Activated CD8-positive, alpha-beta memory T cell treated with anti-CD3 and anti-CD28 coated beads, Interleukin-2, amount 50 U/mL, for 48 hours (primary cell): ENCODE data around the gene ANGPTL1.
"Not testable (repeated sequence)": the region's sequence is repeated elsewhere in the genome, so short reads cannot be mapped to it uniquely, and the experiment has no call there.

ENCODE experiments used
- DNase-seq: peaks from one replicate; pipeline ENCODE4 v3.0.0-alpha.2; 2020

Gene ANGPTL1

GRCh38 chr1:178864326-178864725 is 6.6 kb downstream of the ANGPTL1 start:
- DNase-seq: no peak

GRCh38 chr1:178862864-178863263 is 8.0 kb downstream of the ANGPTL1 start:
- no peak for DNase-seq

GRCh38 chr1:178862416-178862815 is 8.5 kb downstream of the ANGPTL1 start:
- DNase-seq: no peak

- DNase-seq: no peak
Measured at GRCh38 chr1:178857126-178857525, 13.8 kb downstream of the ANGPTL1 start.

DNA sequence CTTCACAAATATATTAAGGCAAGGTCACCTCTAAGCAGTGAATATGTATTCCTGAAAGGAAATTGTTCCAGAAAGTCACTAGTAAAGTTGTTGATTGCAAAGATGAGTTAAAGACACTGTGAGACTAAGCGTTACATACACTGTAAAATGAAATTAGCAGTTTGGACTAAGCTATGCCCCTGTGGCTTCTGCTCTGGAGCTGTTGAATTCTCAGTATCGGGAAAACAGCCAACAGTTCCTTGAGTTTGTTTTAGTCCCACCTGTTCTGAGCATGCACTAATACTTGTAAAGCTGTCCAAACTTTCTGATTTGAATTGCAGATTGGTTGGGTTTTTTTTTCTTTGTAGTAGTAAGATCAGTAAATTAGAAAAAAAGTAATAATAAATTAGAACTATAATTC is 21.0 kb downstream of the ANGPTL1 start:
- DNase-seq: no peak

GRCh38 chr1:178847919-178848318 is 23.0 kb downstream of the ANGPTL1 start:
- not testable (repeated sequence) for DNase-seq

GRCh38 chr1:178847396-178847849 is 23.5 kb downstream of the ANGPTL1 start:
- no peak for DNase-seq

DNA sequence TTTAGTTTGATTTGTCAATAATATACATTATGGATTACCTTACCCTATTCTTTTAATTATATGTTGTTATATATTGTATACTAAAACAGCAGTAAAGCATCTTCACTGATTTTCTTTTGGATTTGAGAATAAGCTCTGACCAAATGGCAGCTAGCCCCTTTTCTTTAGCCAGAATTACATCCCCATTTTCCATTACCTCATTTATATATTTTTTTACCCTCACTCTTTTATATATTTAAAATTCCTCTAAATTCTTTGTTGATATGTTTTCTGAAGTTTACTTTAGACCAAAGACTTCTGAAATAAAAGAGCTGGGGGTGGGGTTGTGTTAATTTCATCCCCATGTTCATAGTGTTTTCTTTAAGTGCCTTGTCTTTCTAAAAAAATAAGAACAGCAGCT is 24.6 kb downstream of the ANGPTL1 start:
- DNase-seq: no peak

DNA sequence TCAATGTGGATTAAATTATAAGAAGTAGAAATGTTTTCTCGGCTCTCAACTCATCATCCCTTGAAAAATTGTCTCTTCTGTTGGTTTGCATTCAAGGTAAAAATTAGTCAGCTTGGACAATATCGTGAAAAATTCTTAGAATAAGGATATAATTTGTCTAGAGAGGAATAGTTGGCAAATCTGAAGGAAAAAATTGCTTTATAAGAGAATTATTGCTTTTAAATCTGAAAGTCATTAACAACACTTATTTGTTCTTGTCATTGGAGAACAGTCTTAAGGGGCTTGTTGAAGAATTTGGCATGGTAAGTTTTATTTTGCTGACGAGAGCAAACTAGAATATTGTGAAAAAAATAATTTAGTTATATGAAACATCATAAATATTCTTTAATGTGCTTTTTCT is 26.4 kb downstream of the ANGPTL1 start:
- DNase-seq: no peak

DNA sequence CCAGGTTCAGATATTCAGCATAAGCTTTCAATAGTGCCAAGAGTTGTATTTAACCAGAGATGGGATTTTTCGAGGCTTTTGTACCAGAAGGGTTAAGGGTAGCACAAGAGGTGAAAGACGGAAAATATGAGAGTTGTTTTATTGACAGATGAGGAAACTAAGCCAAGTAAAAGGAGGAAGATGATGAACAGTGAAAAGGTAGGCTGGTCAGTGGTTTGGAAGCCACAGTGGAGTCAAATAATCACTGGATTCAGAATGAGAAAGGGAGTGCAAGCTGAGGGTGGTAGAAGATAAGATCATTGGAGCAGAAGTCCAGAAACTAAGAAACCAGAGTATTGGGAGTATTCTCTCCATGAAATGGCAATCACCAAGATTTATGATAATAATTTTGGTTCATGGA is 45.7 kb downstream of the ANGPTL1 start:
- no peak for DNase-seq

GRCh38 chr1:178821134-178821866 is 49.6 kb downstream of the ANGPTL1 start:
- no peak for DNase-seq

DNA sequence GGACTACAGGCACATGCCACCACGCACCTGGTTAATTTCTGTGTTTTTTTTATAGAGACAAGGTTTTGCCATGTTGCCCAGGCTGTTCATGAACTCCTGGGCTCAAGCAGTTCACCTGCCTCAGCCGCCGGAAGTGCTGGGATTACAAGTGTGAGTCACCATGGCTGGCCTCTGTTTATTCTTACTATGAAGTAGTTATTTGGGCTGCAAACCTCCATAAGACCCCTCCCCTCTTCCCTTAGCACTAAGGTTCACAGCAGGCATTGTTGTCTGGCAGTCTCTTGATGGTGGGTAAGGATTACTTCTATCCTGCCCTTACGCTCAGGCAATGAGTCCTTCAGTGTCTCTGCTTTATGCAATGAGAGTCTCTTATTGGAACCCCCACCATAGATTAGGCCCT is 51.8 kb downstream of the ANGPTL1 start:
- no peak for DNase-seq

DNA sequence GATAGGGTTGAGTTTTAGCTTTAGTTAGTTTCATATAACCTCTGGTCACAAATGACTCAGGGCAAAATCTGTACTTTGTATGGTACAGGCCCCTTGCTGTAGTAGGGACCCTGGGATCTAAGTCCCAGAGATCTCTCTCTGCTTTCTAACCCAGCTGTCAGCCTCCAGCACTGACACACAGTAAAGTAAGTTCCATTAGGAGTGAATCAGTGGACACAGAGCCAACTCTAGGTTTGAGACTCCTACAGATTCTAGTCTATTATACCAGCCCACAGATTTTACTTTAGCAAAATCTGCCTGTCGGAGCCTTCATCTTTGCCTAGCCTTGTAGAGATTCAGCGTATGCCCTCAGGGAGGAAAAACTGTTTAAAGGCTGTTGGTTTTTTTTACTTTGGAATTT is 52.5 kb downstream of the ANGPTL1 start:
- no peak for DNase-seq

DNA sequence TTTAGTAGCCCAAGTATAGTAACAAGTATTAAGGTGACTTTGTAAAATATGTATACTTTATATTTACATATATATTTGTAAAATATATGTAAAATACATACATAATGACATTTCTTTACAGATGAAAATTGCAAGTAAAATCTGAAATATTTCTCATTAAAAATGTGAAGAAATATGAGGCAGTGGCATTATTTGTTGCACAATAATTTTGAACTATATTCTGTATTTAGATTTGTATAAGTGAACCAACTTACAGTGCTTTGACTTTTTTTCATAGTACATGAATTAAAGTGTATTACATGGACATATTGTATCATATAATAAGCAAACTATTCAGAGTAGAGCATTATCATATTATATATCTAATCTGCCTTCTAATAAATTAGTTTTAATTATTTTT is 60.3 kb downstream of the ANGPTL1 start:
- no peak for DNase-seq

DNA sequence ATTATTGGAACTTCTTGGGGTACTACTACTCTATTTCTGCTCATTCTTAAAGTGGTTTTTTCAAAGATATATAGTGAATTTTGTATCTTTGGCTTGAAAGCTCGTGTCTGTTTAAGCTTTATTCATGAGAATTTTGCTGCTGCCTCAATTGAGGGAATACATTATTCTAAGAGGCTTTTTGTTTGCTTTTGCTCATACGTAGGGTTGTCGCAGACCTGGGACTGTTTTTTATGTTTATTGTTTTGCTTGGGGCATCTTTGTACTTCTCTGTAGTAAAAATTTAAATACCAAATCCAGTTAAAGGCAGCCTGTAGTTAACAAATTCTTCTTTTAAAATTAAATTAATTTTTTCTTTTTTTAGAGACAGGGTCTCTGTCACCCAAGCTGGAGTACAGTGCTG is 62.3 kb downstream of the ANGPTL1 start:
- DNase-seq: no peak

DNA sequence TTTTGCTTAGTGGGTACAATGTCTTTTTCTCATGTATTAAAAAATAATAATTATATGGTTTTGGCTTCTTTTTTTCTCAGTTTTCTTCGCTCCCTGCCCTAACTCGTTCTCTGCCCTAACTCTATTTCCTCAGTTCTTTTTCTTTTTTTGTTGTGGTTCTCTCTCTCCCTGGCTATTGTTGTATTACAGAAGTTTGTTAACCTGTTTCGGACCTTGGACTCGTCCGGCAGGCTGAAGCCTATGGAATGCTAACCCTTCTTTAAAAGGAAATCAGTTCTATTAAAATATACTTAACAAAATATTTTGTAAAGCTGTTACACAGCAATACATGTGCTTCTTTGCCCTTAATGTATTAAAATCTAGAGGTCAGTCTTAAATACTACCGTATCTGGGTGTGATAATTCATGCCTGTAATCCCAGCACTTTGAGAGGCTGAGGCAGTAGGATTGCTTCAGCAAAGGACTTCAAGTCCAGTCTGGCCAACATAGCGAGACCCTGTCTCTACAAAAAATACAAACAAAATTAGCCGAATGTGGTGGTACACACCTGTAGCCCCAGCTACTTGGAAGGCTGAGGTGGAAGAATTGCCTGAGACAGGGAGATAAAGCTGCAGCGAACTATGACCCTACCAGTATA is 64.1 kb downstream of the ANGPTL1 start:
- DNase-seq: no peak

- DNase-seq: no peak
Measured at GRCh38 chr1:178802873-178803272, 68.0 kb downstream of the ANGPTL1 start.
